Measurements from ENCODE around the gene UBE3D. TPM values are rescaled to one million over a fixed set of nuclear protein-coding genes. Genes with fewer than 3 reads are reported as not detected.

Gene UBE3D
- total RNA-seq, 1 experiment from 2014 or later, result 11.0 TPM

GRCh38 chr6:83031689-83032088 lies 34.0 kb downstream of the UBE3D start:
- intact Hi-C loops (cut with micrococcal nuclease; ENCODE audit: unreplicated experiment) (no loop called here), in situ Hi-C loops (cut with HindIII; ENCODE audit: low pct_unique_long_range_greater_than_20kb, low sequenced_read_pairs) (no loop called here)
- TF ChIP-seq CTCF (IDR thresholded peaks at IDR 0.05) (no peak), SIN3A (IDR thresholded peaks at IDR 0.05; ENCODE audit: borderline replicate concordance, insufficient read depth, low read depth, low read length) (no peak), POLR2AphosphoS5 (IDR thresholded peaks at IDR 0.05; ENCODE audit: low read depth, low read length) (no peak), REST (IDR thresholded peaks at IDR 0.05; ENCODE audit: insufficient read depth in 1 of 2, low read depth in 2 of 2, low read length in 1 of 2) (no peak)
- Histone ChIP-seq H3K36me3 (ENCODE audit: control insufficient read depth, insufficient read depth, low read length) (no peaks in the 10 kb centered on the region; the same call in 1 of the 2 replicates), H3K9me3 (ENCODE audit: control insufficient read depth, insufficient read depth, low read depth, low read length) (no peaks in the 10 kb centered on the region), H3K27ac (ENCODE audit: low read length) (no peak overlapping the region), H3K4me1 (ENCODE audit: control insufficient read depth, insufficient read depth, low read length) (no peaks in the 10 kb centered on the region), H3K4me3 (ENCODE audit: low read depth in 2 of 2, low read length in 2 of 2) (no peak overlapping the region), H3K27me3 (ENCODE audit: control insufficient read depth, insufficient read depth, low read length) (no peaks in the 10 kb centered on the region)
- DNase-seq (ENCODE audit: low read depth, low spot score) (no peak), ATAC-seq (no peak)
- CTCF ChIA-PET, result no interaction called here
- BruUV-seq (replicated peaks), result no TSS peak
- POLR2A ChIA-PET, result no interaction called here

- POLR2A ChIA-PET, result interaction anchor here (0.6 kb wide), 1 partner anchor 17 kb away, joined by 5 read pairs; no protein-coding TSS in a partner anchor
Measured at GRCh38 chr6:83019741-83020140, 45.9 kb downstream of the UBE3D start.

More at GRCh38 chr6:83019741-83020140, 45.9 kb downstream of the UBE3D start:
- Histone ChIP-seq H3K27me3 (ENCODE audit: control insufficient read depth, insufficient read depth, low read length) (no peaks in the 10 kb centered on the region), H3K36me3 (ENCODE audit: control insufficient read depth, insufficient read depth, low read length) (peaks cover 2% of the 10 kb centered on the region; the same call in 1 of the 2 replicates), H3K9me3 (ENCODE audit: control insufficient read depth, insufficient read depth, low read depth, low read length) (no peaks in the 10 kb centered on the region), H3K27ac (ENCODE audit: low read length) (no peak overlapping the region), H3K4me1 (ENCODE audit: control insufficient read depth, insufficient read depth, low read length) (no peaks in the 10 kb centered on the region), H3K4me3 (ENCODE audit: low read depth in 2 of 2, low read length in 2 of 2) (no peak overlapping the region)
- CTCF ChIA-PET, result no interaction called here
- TF ChIP-seq TCF7L2 (IDR thresholded peaks at IDR 0.05; ENCODE audit: low read depth, low read length), result no peak
- TF ChIP-seq POLR2AphosphoS5 (IDR thresholded peaks at IDR 0.05; ENCODE audit: low read depth, low read length), result no peak
- TF ChIP-seq SIN3A (IDR thresholded peaks at IDR 0.05; ENCODE audit: borderline replicate concordance, insufficient read depth, low read depth, low read length), result no peak
- no peak for TF ChIP-seq CTCF (IDR thresholded peaks at IDR 0.05)
- TF ChIP-seq REST (IDR thresholded peaks at IDR 0.05; ENCODE audit: insufficient read depth in 1 of 2, low read depth in 2 of 2, low read length in 1 of 2), result no peak
- DNase-seq (ENCODE audit: low read depth, low spot score), result no peak
- ATAC-seq, result no peak
- intact Hi-C loops (cut with micrococcal nuclease; ENCODE audit: unreplicated experiment) (no loop called here), in situ Hi-C loops (cut with HindIII; ENCODE audit: low pct_unique_long_range_greater_than_20kb, low sequenced_read_pairs) (no loop called here)
- BruUV-seq (replicated peaks), result no TSS peak
